HS-27A (cell line): ENCODE measurements around the gene TRIOBP.

ENCODE experiments used
- DNase-seq: peaks from one replicate; pipeline ENCODE4 v3.0.0-alpha.2; 2012; ENCODE audit warnings: low read depth, missing footprints

TRIOBP gene

GRCh38 chr22:37664249-37665101 lies 32.4 kb upstream of the TRIOBP start:
- DNase-seq = no peak

- no peak for DNase-seq
Observed at GRCh38 chr22:37665487-37665886, 31.4 kb upstream of the TRIOBP start.

- DNase-seq = no peak
Observed at GRCh38 chr22:37669586-37669985, 27.3 kb upstream of the TRIOBP start.

GRCh38 chr22:37672206-37672919 lies 24.5 kb upstream of the TRIOBP start:
- no peak for DNase-seq

- DNase-seq = no peak
Observed at GRCh38 chr22:37672920-37673455, 23.9 kb upstream of the TRIOBP start.

GRCh38 chr22:37674248-37674647 lies 22.6 kb upstream of the TRIOBP start:
- no peak for DNase-seq

GRCh38 chr22:37674951-37675929 lies 21.6 kb upstream of the TRIOBP start, which contains the start of gene LGALS1:
TSS of gene LGALS1 (plus strand) at chr22:37675636. CDS start at chr22:37675703, 67 bp downstream.
- DNase-seq = peak; percentile 92

GRCh38 chr22:37675930-37676735 lies 20.7 kb upstream of the TRIOBP start:
- no peak for DNase-seq

- DNase-seq = no peak
Observed at GRCh38 chr22:37676736-37677492, 19.9 kb upstream of the TRIOBP start.

- DNase-seq = no peak
Observed at GRCh38 chr22:37677493-37677974, 19.3 kb upstream of the TRIOBP start.

- no peak for DNase-seq
Observed at GRCh38 chr22:37678372-37678771, 18.5 kb upstream of the TRIOBP start.

GRCh38 chr22:37679670-37680069 lies 17.2 kb upstream of the TRIOBP start:
- DNase-seq = no peak

GRCh38 chr22:37680191-37680851 lies 16.5 kb upstream of the TRIOBP start:
- DNase-seq = no peak

- no peak for DNase-seq
Observed at GRCh38 chr22:37681001-37681424, 15.8 kb upstream of the TRIOBP start.

- no peak for DNase-seq
Observed at GRCh38 chr22:37681556-37682049, 15.2 kb upstream of the TRIOBP start.

GRCh38 chr22:37684803-37685615 lies 11.8 kb upstream of the TRIOBP start:
- no peak for DNase-seq

GRCh38 chr22:37686002-37686982 lies 10.6 kb upstream of the TRIOBP start, which contains the start of gene NOL12:
TSS of gene NOL12 (plus strand) at chr22:37686343. CDS start at chr22:37686393, 50 bp downstream.
- no peak for DNase-seq
